ENCODE results near the gene GRK5. TPM values are rescaled to one million over a fixed set of nuclear protein-coding genes. Genes with fewer than 3 reads are reported as not detected.
"Not testable (repeated sequence)": the region's sequence is repeated elsewhere in the genome, so short reads cannot be mapped to it uniquely, and the experiment has no call there.

The GRK5 gene
- total and polyA plus RNA-seq, 8 donors: 34.6 to 60.8 (median 54.5) TPM

DNA sequence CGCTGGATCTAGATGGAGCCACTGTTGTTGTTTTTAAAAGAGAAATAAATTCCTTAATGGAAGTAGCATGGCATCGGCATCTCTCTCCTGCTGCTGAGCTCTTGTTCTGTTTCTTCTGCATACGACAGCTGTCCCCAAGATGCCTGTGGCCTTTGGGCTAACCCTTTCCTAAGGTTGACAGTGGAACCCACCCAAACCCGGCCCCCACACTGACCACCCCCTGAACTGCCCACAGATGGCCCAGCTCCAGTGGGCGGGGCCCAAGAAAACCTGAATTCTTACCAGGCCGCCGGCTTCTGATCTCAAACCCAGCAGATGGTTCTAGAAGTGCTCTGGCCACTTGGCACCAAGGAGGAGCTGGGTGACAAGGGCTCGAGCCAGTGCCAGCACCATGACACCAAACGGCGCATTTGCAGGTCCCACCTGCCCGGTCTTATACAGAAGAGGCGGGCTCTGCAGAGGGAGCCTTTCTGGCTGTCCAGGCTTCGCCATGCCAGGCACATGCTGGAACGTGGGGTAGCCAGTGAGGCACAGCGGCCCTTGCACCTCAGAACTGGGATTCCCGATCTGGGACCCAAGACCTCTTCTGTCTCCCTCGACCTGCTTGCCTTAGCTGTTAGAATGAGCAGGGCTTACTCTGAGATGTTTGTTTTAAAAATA lies 252.4 kb downstream of the GRK5 start:
- H3K4me3 ChIP-seq: no peak overlapping the region
- intact Hi-C loops (cut with DNase I): no loop called here
- no peaks in the 10 kb centered on the region for H3K4me1 ChIP-seq
- H3K27me3 ChIP-seq: no peaks in the 10 kb centered on the region
- peaks cover 0 to 3% of the 10 kb centered on the region in 2 donors for H3K9me3 ChIP-seq
- H3K36me3 ChIP-seq: peaks cover 0 to 17% of the 10 kb centered on the region in 2 donors
- DNase-seq (no peak), ATAC-seq (no peak)
- TF ChIP-seq, protein P1, sequence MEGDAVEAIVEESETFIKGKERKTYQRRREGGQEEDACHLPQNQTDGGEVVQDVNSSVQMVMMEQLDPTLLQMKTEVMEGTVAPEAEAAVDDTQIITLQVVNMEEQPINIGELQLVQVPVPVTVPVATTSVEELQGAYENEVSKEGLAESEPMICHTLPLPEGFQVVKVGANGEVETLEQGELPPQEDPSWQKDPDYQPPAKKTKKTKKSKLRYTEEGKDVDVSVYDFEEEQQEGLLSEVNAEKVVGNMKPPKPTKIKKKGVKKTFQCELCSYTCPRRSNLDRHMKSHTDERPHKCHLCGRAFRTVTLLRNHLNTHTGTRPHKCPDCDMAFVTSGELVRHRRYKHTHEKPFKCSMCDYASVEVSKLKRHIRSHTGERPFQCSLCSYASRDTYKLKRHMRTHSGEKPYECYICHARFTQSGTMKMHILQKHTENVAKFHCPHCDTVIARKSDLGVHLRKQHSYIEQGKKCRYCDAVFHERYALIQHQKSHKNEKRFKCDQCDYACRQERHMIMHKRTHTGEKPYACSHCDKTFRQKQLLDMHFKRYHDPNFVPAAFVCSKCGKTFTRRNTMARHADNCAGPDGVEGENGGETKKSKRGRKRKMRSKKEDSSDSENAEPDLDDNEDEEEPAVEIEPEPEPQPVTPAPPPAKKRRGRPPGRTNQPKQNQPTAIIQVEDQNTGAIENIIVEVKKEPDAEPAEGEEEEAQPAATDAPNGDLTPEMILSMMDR (IDR thresholded peaks at IDR 0.05): no peak
- no peak overlapping the region for H3K27ac ChIP-seq

DNA sequence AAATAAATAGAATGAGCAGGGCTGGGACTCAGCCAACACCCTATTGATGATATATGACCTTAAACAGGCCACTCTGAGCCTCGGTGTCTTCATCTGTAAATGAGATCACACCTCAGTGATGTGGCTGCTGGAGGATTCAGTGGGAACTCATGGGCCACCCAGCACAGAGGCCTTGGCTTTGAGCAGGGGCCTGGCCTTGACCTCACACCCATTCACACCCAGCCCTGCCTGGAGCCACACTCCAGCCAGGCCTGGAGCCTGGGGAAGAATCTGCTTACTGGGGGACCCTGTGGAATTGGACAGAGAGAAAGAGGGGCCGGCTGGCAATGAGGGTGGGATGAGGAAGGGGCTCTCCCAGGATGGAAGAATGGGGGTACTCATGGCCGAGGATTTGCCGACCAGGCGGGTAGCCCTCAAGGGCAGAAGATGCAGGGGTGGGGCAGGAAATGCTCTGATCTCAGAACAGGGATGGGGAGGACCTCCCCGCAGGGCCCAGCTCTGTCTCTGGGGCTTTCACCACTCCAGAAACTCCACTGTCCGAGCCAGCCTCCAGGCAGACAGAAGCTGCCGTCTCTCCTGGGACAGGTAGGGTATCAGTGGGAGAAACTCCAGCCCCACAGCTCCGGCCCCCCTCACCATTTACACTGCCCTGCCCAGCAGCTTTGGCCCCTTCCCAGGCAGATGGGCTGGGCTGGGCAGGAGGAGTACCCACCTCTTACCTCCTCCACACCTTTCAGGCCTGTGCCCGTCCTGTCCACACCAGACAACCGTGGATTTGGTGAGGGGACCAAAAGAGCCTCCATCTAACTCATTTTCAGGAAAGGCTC lies 253.2 kb downstream of the GRK5 start:
- Histone ChIP-seq H3K36me3 (peaks cover 0 to 10% of the 10 kb centered on the region in 2 donors), H3K27ac (no peak overlapping the region), H3K4me1 (no peaks in the 10 kb centered on the region), H3K4me3 (no peak overlapping the region), H3K9me3 (peaks cover 0 to 3% of the 10 kb centered on the region in 2 donors), H3K27me3 (no peaks in the 10 kb centered on the region)
- no peak for ATAC-seq
- intact Hi-C loops (cut with DNase I): no loop called here
- DNase-seq: no peak
- TF ChIP-seq, protein P1 (IDR thresholded peaks at IDR 0.05): no peak

DNA sequence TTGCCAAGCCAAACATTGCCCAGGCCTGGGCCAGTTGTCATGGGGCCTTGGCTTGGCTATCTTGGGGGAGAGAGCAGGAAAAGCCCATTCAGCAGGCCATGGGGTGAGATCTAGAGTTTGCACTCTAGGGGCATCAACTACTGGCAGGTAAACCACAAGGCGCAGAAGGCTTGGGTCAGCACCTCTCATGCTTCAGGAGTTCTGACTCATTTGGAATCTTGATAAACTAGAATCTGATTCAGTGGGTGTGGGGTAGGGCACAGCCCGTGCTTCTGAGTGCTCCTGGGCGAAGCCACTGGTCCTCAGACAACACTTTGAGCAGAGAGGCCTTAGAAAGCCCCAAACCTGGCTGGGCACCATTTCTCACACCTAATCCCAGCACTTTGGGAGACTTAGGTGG lies 254.0 kb downstream of the GRK5 start:
- TF ChIP-seq, protein P1 (IDR thresholded peaks at IDR 0.05): no peak
- Histone ChIP-seq H3K9me3 (peaks cover 0 to 3% of the 10 kb centered on the region in 2 donors), H3K36me3 (peaks cover 0 to 2% of the 10 kb centered on the region in 2 donors), H3K27ac (no peak overlapping the region), H3K27me3 (peaks cover 0 to 6% of the 10 kb centered on the region in 2 donors), H3K4me3 (no peak overlapping the region), H3K4me1 (no peaks in the 10 kb centered on the region)
- intact Hi-C loops (cut with DNase I): no loop called here
- peak; percentile 92 for ATAC-seq
- no peak for DNase-seq

DNA sequence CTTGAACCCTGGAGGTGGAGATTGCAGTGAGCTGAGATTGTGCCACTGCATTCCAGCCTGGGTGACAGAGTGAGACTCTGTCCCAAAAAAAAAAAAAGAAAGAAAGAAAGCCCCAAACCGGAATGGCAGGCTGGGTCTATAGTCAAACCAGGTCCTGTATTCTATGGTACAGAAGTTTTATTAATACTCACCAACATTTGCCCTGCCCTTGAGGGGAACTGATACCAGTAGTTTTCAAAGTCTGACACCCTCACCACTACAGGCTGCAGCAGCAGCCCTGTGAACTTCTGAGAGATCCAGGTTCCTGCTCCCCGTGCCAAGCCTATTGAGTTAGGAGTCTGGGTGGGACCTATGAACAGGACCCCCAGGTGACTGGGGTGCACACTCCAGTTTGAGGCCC lies 254.6 kb downstream of the GRK5 start:
- TF ChIP-seq, protein P1 (IDR thresholded peaks at IDR 0.05): no peak
- Histone ChIP-seq H3K4me1 (no peaks in the 10 kb centered on the region), H3K9me3 (peaks cover 0 to 3% of the 10 kb centered on the region in 2 donors), H3K36me3 (no peaks in the 10 kb centered on the region), H3K4me3 (no peak overlapping the region), H3K27ac (no peak overlapping the region), H3K27me3 (peaks cover 0 to 11% of the 10 kb centered on the region in 2 donors)
- ATAC-seq: no peak
- intact Hi-C loops (cut with DNase I): no loop called here
- no peak for DNase-seq

DNA sequence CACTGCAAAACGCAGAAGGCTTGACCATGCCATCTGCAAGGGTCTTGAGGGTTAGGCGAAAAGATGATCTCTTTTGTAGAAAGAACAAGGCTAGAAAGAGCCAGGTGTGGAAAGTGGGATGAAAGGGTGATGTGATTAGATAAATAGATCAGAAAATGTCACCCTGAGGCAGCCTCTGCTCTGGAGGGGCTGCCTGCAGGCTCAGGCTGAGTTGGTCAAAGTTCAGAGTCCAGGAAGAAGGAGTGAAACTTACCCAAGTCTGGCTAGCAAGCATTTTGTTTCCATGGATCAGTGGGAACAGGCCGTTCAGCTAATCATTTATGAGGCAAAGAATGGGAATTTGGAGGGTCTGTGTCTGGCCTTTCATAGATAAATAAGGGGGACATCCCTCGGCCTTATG lies 255.4 kb downstream of the GRK5 start:
- intact Hi-C loops (cut with DNase I): no loop called here

DNA sequence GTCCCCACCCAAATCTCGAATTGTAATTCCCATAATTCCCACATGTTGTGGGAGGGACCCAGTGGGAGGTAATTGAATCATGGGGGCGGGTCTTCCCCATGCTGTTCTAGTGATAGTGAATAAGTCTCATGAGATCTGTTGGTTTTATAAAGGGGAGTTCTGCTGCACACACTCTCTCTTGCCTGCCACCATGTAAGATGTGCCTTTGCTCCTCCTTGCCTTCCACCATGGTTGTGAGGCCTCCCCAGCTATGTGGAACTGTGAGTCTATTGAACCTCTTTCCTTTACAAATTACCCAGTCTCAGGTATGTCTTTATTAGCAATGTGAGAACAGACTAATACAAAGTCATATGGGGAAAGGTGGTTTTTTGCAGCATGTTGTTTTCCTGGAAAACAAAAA lies 255.8 kb downstream of the GRK5 start:
- peaks cover 0 to 11% of the 10 kb centered on the region in 2 donors for H3K27me3 ChIP-seq
- H3K4me3 ChIP-seq; DNase-seq; ATAC-seq; intact Hi-C loops (cut with DNase I); H3K9me3 ChIP-seq; H3K4me1 ChIP-seq; H3K27ac ChIP-seq; H3K36me3 ChIP-seq: not testable (repeated sequence)

More for the DNA sequence above, 255.4 kb downstream of the GRK5 start:
- DNase-seq: no peak
- TF ChIP-seq, protein P1 (IDR thresholded peaks at IDR 0.05): no peak
- Histone ChIP-seq H3K36me3 (no peaks in the 10 kb centered on the region), H3K27ac (no peak overlapping the region), H3K4me3 (no peak overlapping the region), H3K9me3 (peaks cover 0 to 3% of the 10 kb centered on the region in 2 donors), H3K27me3 (peaks cover 0 to 11% of the 10 kb centered on the region in 2 donors), H3K4me1 (no peaks in the 10 kb centered on the region)
- ATAC-seq: no peak

Data from left lung (tissue), 10 donors.